ENCODE results near the gene KIF19.

KIF19 gene

DNA sequence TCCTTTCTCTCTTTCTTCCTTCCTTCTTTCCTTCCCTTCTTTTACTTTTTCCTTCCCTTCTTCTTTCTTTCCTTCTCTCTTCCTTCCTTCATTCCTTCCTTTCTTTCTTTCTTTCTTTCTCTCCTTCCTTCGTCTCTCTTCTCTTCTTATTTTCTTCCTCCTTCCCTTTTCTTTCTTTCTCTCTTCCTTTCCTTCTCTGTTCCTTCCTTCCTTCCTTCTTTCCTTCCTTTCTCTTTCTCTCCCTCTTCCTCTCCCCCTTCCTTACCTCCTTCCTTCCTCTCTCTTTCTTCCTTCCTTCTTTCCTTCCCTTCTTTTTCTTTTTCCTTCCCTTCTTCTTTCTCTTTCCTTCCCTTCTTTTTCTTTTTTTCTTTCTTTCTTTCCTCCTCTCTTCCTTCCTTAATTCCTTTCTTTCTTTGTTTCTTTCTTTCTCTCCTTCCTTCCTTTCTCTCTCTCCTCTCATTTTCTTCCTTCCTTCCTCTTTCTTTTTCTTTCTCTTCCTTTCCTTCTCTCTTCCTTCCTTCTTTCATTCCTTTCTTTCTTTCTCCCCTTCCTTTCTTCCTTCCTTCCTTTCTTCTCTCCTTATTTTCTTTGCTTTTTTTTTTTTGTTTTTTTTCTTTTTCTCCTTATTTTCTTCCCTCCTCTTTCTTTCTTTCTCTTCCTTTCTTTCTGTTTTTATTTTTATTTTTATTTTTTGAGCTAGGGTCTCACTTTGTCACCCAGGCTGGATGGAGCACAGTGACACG is 64.1 kb downstream of the KIF19 start:
- Histone ChIP-seq H2AK5ac (ENCODE audit: low read depth, low read length) (no peak overlapping the region), H2BK15ac (ENCODE audit: low read length) (no peak overlapping the region), H3K18ac (ENCODE audit: low read length) (no peak overlapping the region), H3K4me2 (ENCODE audit: insufficient read depth, low read length, poor library complexity, severe bottlenecking) (no peak overlapping the region), H3K4ac (ENCODE audit: low read length) (no peak overlapping the region), H2AFZ (ENCODE audit: low read length) (no peak overlapping the region), H4K8ac (ENCODE audit: low read depth, low read length) (no peak overlapping the region), H2BK12ac (ENCODE audit: low read length) (no peak overlapping the region), H4K91ac (ENCODE audit: low read depth, low read length, poor library complexity) (no peak overlapping the region), H3K4me1 (ENCODE audit: control insufficient read depth in 2 of 2, insufficient read depth in 1 of 2, low read depth in 1 of 2, low read length in 2 of 2) (peaks cover 0 to 6% of the 10 kb centered on the region in 2 donors), H3K14ac (ENCODE audit: low read length) (no peak overlapping the region), H3K27me3 (ENCODE audit: control insufficient read depth in 3 of 3, insufficient read depth in 3 of 3, low read depth in 1 of 3, low read length in 3 of 3) (peaks cover 0 to 14% (median 0%) of the 10 kb centered on the region in 3 experiments), H3K9ac (ENCODE audit: low read depth, low read length, poor library complexity) (no peak overlapping the region), H3K36me3 (replicated peaks in 1 of 2; ENCODE audit: control insufficient read depth in 2 of 2, insufficient read depth in 2 of 2, low read length in 2 of 2) (no peaks in the 10 kb centered on the region), H3K79me1 (ENCODE audit: low read depth, low read length) (no peaks in the 10 kb centered on the region), H3K23ac (ENCODE audit: low read depth, low read length, poor library complexity) (no peak overlapping the region), H3K4me3 (ENCODE audit: low read length in 2 of 2) (no peak overlapping the region), H2BK5ac (ENCODE audit: low read length) (no peak overlapping the region), H3K27ac (replicated peaks; ENCODE audit: low read length) (no peak overlapping the region), H2BK120ac (ENCODE audit: low read depth, low read length) (no peak overlapping the region), H3K9me3 (replicated peaks in 1 of 2; ENCODE audit: control insufficient read depth in 2 of 2, insufficient read depth in 1 of 2, low read depth in 1 of 2, low read length in 2 of 2) (peaks cover 0 to 2% of the 10 kb centered on the region in 2 donors)
- DNase-seq (ENCODE audit: low spot score), result no peak
- no CpG with 5 or more reads among the region's 2 CpGs for WGBS, 2 donors (ENCODE audit: extremely low coverage in 2 of 2, insufficient read length in 2 of 2, insufficient replicate concordance in 1 of 2)

DNA sequence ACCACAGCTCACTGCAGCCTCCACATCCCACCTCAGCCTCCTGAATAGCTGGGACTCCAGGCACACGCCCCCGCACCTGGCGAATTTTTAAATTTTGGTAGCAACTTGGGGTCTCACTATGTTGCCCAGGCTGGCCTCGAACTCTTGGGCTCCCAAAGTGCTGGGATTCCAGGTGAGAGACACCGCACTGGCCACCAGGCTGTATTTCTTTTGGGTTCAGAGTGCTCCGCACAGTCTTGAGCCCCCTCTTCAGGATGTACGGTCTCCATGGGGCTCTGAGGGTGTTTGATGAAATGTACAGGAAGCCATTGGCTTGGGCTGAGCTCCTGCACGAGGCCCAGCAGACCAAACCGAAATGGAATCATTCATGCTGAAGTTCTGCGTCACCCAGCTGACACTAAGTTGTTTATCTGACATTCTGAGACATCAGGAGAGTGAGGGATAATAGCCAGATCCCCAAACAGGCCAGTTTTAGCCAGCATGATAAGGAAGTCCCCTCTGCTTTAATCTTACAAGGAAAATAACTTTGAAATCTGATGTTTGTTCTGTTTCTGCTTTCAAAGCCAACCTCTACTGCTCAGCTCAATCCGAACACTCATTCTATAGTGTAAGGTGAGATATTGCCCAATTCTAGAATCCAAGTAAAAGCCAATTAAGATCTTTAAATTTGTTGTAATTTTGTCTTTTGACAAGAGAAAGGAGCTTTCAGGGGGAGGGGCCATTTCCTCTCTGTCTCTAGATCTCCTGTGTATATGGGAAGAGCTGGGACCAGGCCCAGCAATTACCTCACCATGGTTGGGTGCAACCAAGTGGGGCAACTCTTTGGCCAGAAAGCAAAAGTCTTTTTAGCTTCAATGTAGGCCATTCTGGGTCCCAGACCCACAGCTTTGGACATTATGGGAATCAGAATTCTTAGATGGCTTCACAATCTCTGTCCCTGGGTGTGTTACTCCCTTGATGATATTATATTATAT is 64.9 kb downstream of the KIF19 start:
- H3K27ac ChIP-seq (replicated peaks; ENCODE audit: low read length), result no peak overlapping the region
- no peak overlapping the region for H2AFZ ChIP-seq (ENCODE audit: low read length)
- no peaks in the 10 kb centered on the region for H3K79me1 ChIP-seq (ENCODE audit: low read depth, low read length)
- no peak overlapping the region for H3K4me3 ChIP-seq (ENCODE audit: low read length in 2 of 2)
- peaks cover 0 to 14% (median 0%) of the 10 kb centered on the region in 3 experiments for H3K27me3 ChIP-seq (ENCODE audit: control insufficient read depth in 3 of 3, insufficient read depth in 3 of 3, low read depth in 1 of 3, low read length in 3 of 3)
- H2BK12ac ChIP-seq (ENCODE audit: low read length), result no peak overlapping the region
- no peak overlapping the region for H2BK5ac ChIP-seq (ENCODE audit: low read length)
- H3K4me2 ChIP-seq (ENCODE audit: insufficient read depth, low read length, poor library complexity, severe bottlenecking), result no peak overlapping the region
- H2BK120ac ChIP-seq (ENCODE audit: low read depth, low read length), result no peak overlapping the region
- H3K9me3 ChIP-seq (replicated peaks in 1 of 2; ENCODE audit: control insufficient read depth in 2 of 2, insufficient read depth in 1 of 2, low read depth in 1 of 2, low read length in 2 of 2), result peaks cover 0 to 2% of the 10 kb centered on the region in 2 donors
- H2BK15ac ChIP-seq (ENCODE audit: low read length), result no peak overlapping the region
- no peak overlapping the region for H4K8ac ChIP-seq (ENCODE audit: low read depth, low read length)
- H3K18ac ChIP-seq (ENCODE audit: low read length), result no peak overlapping the region
- no peak overlapping the region for H4K91ac ChIP-seq (ENCODE audit: low read depth, low read length, poor library complexity)
- H2AK5ac ChIP-seq (ENCODE audit: low read depth, low read length), result no peak overlapping the region
- no CpG with 5 or more reads among the region's 11 CpGs for WGBS, 2 donors (ENCODE audit: extremely low coverage in 2 of 2, insufficient read length in 2 of 2, insufficient replicate concordance in 1 of 2)
- no peak for DNase-seq (ENCODE audit: low spot score)
- H3K23ac ChIP-seq (ENCODE audit: low read depth, low read length, poor library complexity), result no peak overlapping the region
- H3K4ac ChIP-seq (ENCODE audit: low read length), result no peak overlapping the region
- peaks cover 0 to 6% of the 10 kb centered on the region in 2 donors for H3K4me1 ChIP-seq (ENCODE audit: control insufficient read depth in 2 of 2, insufficient read depth in 1 of 2, low read depth in 1 of 2, low read length in 2 of 2)
- no peak overlapping the region for H3K14ac ChIP-seq (ENCODE audit: low read length)
- no peak overlapping the region for H3K9ac ChIP-seq (ENCODE audit: low read depth, low read length, poor library complexity)
- no peaks in the 10 kb centered on the region for H3K36me3 ChIP-seq (replicated peaks in 1 of 2; ENCODE audit: control insufficient read depth in 2 of 2, insufficient read depth in 2 of 2, low read length in 2 of 2)

DNA sequence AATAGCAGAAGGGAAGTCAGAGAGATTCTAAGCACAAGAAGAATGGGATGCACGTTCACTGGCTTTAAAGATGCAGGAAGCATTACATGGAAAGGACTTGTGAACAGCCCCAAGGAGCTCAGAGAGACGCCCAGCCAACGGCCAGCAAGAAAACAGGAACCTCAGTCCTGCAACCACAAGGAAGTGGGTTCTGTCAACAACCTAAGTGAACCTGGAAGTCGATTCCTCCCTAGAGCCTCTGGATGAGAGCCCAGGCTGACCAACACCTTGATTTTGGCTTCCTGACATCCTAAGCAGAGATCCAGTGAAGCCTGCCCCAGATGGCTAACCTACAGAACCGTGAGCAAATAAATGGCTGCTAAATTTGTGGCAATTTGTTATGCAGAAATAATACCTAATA is 65.7 kb downstream of the KIF19 start:
- no peak for DNase-seq (ENCODE audit: low spot score)

DNA sequence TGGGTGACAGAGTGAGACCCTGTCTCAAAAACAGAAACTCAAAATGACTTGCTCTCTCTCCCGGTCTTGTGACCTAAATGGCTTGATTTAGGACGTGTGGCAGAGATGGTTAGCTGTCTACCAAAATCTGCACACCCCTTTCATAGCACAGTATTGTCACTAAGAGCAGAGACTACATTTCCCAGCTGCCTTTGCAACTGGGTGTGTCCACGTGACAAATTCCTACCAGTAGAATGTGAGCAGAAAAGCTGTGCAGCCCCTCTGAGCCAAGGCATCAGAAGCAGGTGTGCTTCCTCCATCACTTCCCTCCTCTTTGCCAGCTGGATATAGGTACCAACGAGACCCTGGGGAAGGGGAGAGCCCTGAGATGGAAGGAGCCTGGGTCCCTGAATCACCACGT is 66.8 kb downstream of the KIF19 start:
- no peak overlapping the region for H3K4me3 ChIP-seq (ENCODE audit: low read length in 2 of 2)
- H2AFZ ChIP-seq (ENCODE audit: low read length), result no peak overlapping the region
- H2BK12ac ChIP-seq (ENCODE audit: low read length), result no peak overlapping the region
- no peak overlapping the region for H2BK15ac ChIP-seq (ENCODE audit: low read length)
- no peak overlapping the region for H4K8ac ChIP-seq (ENCODE audit: low read depth, low read length)
- H3K14ac ChIP-seq (ENCODE audit: low read length), result no peak overlapping the region
- no peaks in the 10 kb centered on the region for H3K36me3 ChIP-seq (replicated peaks in 1 of 2; ENCODE audit: control insufficient read depth in 2 of 2, insufficient read depth in 2 of 2, low read length in 2 of 2)
- no peak overlapping the region for H3K4me2 ChIP-seq (ENCODE audit: insufficient read depth, low read length, poor library complexity, severe bottlenecking)
- peaks cover 0 to 2% of the 10 kb centered on the region in 2 donors for H3K9me3 ChIP-seq (replicated peaks in 1 of 2; ENCODE audit: control insufficient read depth in 2 of 2, insufficient read depth in 1 of 2, low read depth in 1 of 2, low read length in 2 of 2)
- DNase-seq (ENCODE audit: low spot score), result no peak
- no CpG with 5 or more reads among the region's 5 CpGs for WGBS, 2 donors (ENCODE audit: extremely low coverage in 2 of 2, insufficient read length in 2 of 2, insufficient replicate concordance in 1 of 2)
- H3K79me1 ChIP-seq (ENCODE audit: low read depth, low read length), result no peaks in the 10 kb centered on the region
- H3K27ac ChIP-seq (replicated peaks; ENCODE audit: low read length), result no peak overlapping the region
- H3K4ac ChIP-seq (ENCODE audit: low read length), result no peak overlapping the region
- no peak overlapping the region for H3K18ac ChIP-seq (ENCODE audit: low read length)
- peaks cover 0 to 1% of the 10 kb centered on the region in 2 donors for H3K4me1 ChIP-seq (ENCODE audit: control insufficient read depth in 2 of 2, insufficient read depth in 1 of 2, low read depth in 1 of 2, low read length in 2 of 2)
- no peak overlapping the region for H2BK120ac ChIP-seq (ENCODE audit: low read depth, low read length)
- H3K23ac ChIP-seq (ENCODE audit: low read depth, low read length, poor library complexity), result no peak overlapping the region
- peaks cover 0 to 5% (median 0%) of the 10 kb centered on the region in 3 experiments for H3K27me3 ChIP-seq (ENCODE audit: control insufficient read depth in 3 of 3, insufficient read depth in 3 of 3, low read depth in 1 of 3, low read length in 3 of 3)
- no peak overlapping the region for H2AK5ac ChIP-seq (ENCODE audit: low read depth, low read length)
- H2BK5ac ChIP-seq (ENCODE audit: low read length), result no peak overlapping the region
- no peak overlapping the region for H4K91ac ChIP-seq (ENCODE audit: low read depth, low read length, poor library complexity)
- no peak overlapping the region for H3K9ac ChIP-seq (ENCODE audit: low read depth, low read length, poor library complexity)

More for the DNA sequence above, 65.7 kb downstream of the KIF19 start:
- H2BK5ac ChIP-seq (ENCODE audit: low read length), result no peak overlapping the region
- no peak overlapping the region for H3K4me3 ChIP-seq (ENCODE audit: low read length in 2 of 2)
- no peak overlapping the region for H3K9ac ChIP-seq (ENCODE audit: low read depth, low read length, poor library complexity)
- no peak overlapping the region for H3K27ac ChIP-seq (replicated peaks; ENCODE audit: low read length)
- H2AFZ ChIP-seq (ENCODE audit: low read length), result no peak overlapping the region
- H3K4ac ChIP-seq (ENCODE audit: low read length), result no peak overlapping the region
- H3K4me1 ChIP-seq (ENCODE audit: control insufficient read depth in 2 of 2, insufficient read depth in 1 of 2, low read depth in 1 of 2, low read length in 2 of 2), result peaks cover 0 to 6% of the 10 kb centered on the region in 2 donors
- H3K14ac ChIP-seq (ENCODE audit: low read length), result no peak overlapping the region
- peaks cover 0 to 2% of the 10 kb centered on the region in 2 donors for H3K9me3 ChIP-seq (replicated peaks in 1 of 2; ENCODE audit: control insufficient read depth in 2 of 2, insufficient read depth in 1 of 2, low read depth in 1 of 2, low read length in 2 of 2)
- H4K91ac ChIP-seq (ENCODE audit: low read depth, low read length, poor library complexity), result no peak overlapping the region
- H2BK12ac ChIP-seq (ENCODE audit: low read length), result no peak overlapping the region
- H3K36me3 ChIP-seq (replicated peaks in 1 of 2; ENCODE audit: control insufficient read depth in 2 of 2, insufficient read depth in 2 of 2, low read length in 2 of 2), result no peaks in the 10 kb centered on the region
- peaks cover 0 to 14% (median 0%) of the 10 kb centered on the region in 3 experiments for H3K27me3 ChIP-seq (ENCODE audit: control insufficient read depth in 3 of 3, insufficient read depth in 3 of 3, low read depth in 1 of 3, low read length in 3 of 3)
- no peak overlapping the region for H4K8ac ChIP-seq (ENCODE audit: low read depth, low read length)
- no peak overlapping the region for H2BK15ac ChIP-seq (ENCODE audit: low read length)
- H3K23ac ChIP-seq (ENCODE audit: low read depth, low read length, poor library complexity), result no peak overlapping the region
- H3K79me1 ChIP-seq (ENCODE audit: low read depth, low read length), result no peaks in the 10 kb centered on the region
- H3K18ac ChIP-seq (ENCODE audit: low read length), result no peak overlapping the region
- WGBS, 2 donors (ENCODE audit: extremely low coverage in 2 of 2, insufficient read length in 2 of 2, insufficient replicate concordance in 1 of 2), result no CpG with 5 or more reads among the region's 5 CpGs
- no peak overlapping the region for H2BK120ac ChIP-seq (ENCODE audit: low read depth, low read length)
- H2AK5ac ChIP-seq (ENCODE audit: low read depth, low read length), result no peak overlapping the region
- H3K4me2 ChIP-seq (ENCODE audit: insufficient read depth, low read length, poor library complexity, severe bottlenecking), result no peak overlapping the region
